ENCODE results near the gene PAX2.

- TF ChIP-seq CTCF (IDR thresholded peaks at IDR 0.05): no peak
- no peak for TF ChIP-seq EP300 (IDR thresholded peaks at IDR 0.05)
- TF ChIP-seq POLR2A (IDR thresholded peaks at IDR 0.05; ENCODE audit: low read depth): no peak
- no peak for TF ChIP-seq POLR2AphosphoS5 (IDR thresholded peaks at IDR 0.05)
Observed at GRCh38 chr10:100817268-100817839, 72.0 kb downstream of the PAX2 start.
